ENCODE results near the gene ZSWIM1. TPM values are rescaled to one million over a fixed set of nuclear protein-coding genes. Genes with fewer than 3 reads are reported as not detected.

ZSWIM1 gene
- total RNA-seq, 2 donors from 2014 or later: 9.8 to 13.8 TPM

GRCh38 chr20:45892049-45892825 lies 11.2 kb downstream of the ZSWIM1 start:
- H3K4me1 ChIP-seq: peaks cover 0 to 27% of the 10 kb centered on the region in 2 donors
- TF ChIP-seq CTCF (IDR thresholded peaks at IDR 0.05): no peak
- peak overlapping the region; percentile 65 to 82 for H3K4me3 ChIP-seq
- H3K27me3 ChIP-seq: no peaks in the 10 kb centered on the region
- peak overlapping the region in 1 of 2 donors; percentile 83 for H3K27ac ChIP-seq
- peaks cover 39% of the 10 kb centered on the region for H3K36me3 ChIP-seq
- DNase-seq (ENCODE audit: low spot score): no peak
- no peaks in the 10 kb centered on the region for H3K9me3 ChIP-seq

- Histone ChIP-seq H3K4me1 (peaks cover 0 to 27% of the 10 kb centered on the region in 2 donors), H3K27me3 (no peaks in the 10 kb centered on the region), H3K36me3 (peaks cover 46% of the 10 kb centered on the region), H3K4me3 (no peak overlapping the region), H3K9me3 (no peaks in the 10 kb centered on the region), H3K27ac (no peak overlapping the region)
- no peak for DNase-seq (ENCODE audit: low spot score)
- TF ChIP-seq CTCF (IDR thresholded peaks at IDR 0.05): no peak
These were observed 11.9 kb downstream of the ZSWIM1 start for GRCh38 chr20:45892828-45893500.

- Histone ChIP-seq H3K4me1 (peaks cover 0 to 27% of the 10 kb centered on the region in 2 donors), H3K27me3 (no peaks in the 10 kb centered on the region), H3K27ac (no peak overlapping the region), H3K9me3 (no peaks in the 10 kb centered on the region), H3K4me3 (no peak overlapping the region), H3K36me3 (peaks cover 55% of the 10 kb centered on the region)
- DNase-seq (ENCODE audit: low spot score): no peak
- TF ChIP-seq CTCF (IDR thresholded peaks at IDR 0.05): no peak
These were observed 12.8 kb downstream of the ZSWIM1 start for GRCh38 chr20:45893831-45894230.

GRCh38 chr20:45894797-45895196 lies 13.8 kb downstream of the ZSWIM1 start:
- no peak for TF ChIP-seq CTCF (IDR thresholded peaks at IDR 0.05)
- no peak for DNase-seq (ENCODE audit: low spot score)
- Histone ChIP-seq H3K36me3 (peaks cover 65% of the 10 kb centered on the region), H3K27ac (no peak overlapping the region), H3K4me3 (no peak overlapping the region), H3K9me3 (no peaks in the 10 kb centered on the region), H3K27me3 (no peaks in the 10 kb centered on the region), H3K4me1 (peaks cover 0 to 23% of the 10 kb centered on the region in 2 donors)

- H3K9me3 ChIP-seq: no peaks in the 10 kb centered on the region
- no peak for TF ChIP-seq CTCF (IDR thresholded peaks at IDR 0.05)
- peaks cover 78% of the 10 kb centered on the region for H3K36me3 ChIP-seq
- H3K27me3 ChIP-seq: no peaks in the 10 kb centered on the region
- H3K4me3 ChIP-seq: no peak overlapping the region
- H3K27ac ChIP-seq: no peak overlapping the region
- DNase-seq (ENCODE audit: low spot score): no peak
- peaks cover 0 to 14% of the 10 kb centered on the region in 2 donors for H3K4me1 ChIP-seq
These were observed 15.7 kb downstream of the ZSWIM1 start for GRCh38 chr20:45896641-45897161.
